ENCODE measurements around the gene SMARCD3. TPM values are rescaled to one million over a fixed set of nuclear protein-coding genes. Genes with fewer than 3 reads are reported as not detected.

SMARCD3 gene
- total RNA-seq, 6 experiments from 2014 or later: 2.4 to 7.3 (median 2.7) TPM

GRCh38 chr7:151260471-151260870 is 12.0 kb upstream of the SMARCD3 start:
- intact Hi-C loops (cut with DNase I): no loop called here
- Histone ChIP-seq H3K4me3 (no peak overlapping the region), H3K36me3 (no peaks in the 10 kb centered on the region), H3K9me3 (no peaks in the 10 kb centered on the region), H3K4me1 (no peaks in the 10 kb centered on the region), H3K27me3 (no peaks in the 10 kb centered on the region), H3K27ac (no peak overlapping the region)
- no peak for DNase-seq
- no CpG with 5 or more reads among the region's 11 CpGs for WGBS (ENCODE audit: insufficient coverage, low coverage, low lambda C conversion rate, missing lambda C conversion rate)
- ATAC-seq: no peak
- TF ChIP-seq POLR2A (IDR thresholded peaks at IDR 0.05) (no peak), CTCF (IDR thresholded peaks at IDR 0.05) (no peak)

GRCh38 chr7:151257990-151258389 is 9.5 kb upstream of the SMARCD3 start:
- 63% methylated on average over 6 of the region's 7 CpGs for WGBS (ENCODE audit: insufficient coverage, low coverage, low lambda C conversion rate, missing lambda C conversion rate)
- ATAC-seq (no peak), DNase-seq (no peak)
- no peak overlapping the region for H3K27ac ChIP-seq
- H3K4me1 ChIP-seq: no peaks in the 10 kb centered on the region
- H3K9me3 ChIP-seq: no peaks in the 10 kb centered on the region
- TF ChIP-seq POLR2A (IDR thresholded peaks at IDR 0.05) (no peak), CTCF (IDR thresholded peaks at IDR 0.05) (no peak)
- H3K36me3 ChIP-seq: no peaks in the 10 kb centered on the region
- intact Hi-C loops (cut with DNase I): no loop called here
- no peaks in the 10 kb centered on the region for H3K27me3 ChIP-seq
- no peak overlapping the region for H3K4me3 ChIP-seq

GRCh38 chr7:151256410-151257045 is 8.0 kb upstream of the SMARCD3 start:
- TF ChIP-seq CTCF (IDR thresholded peaks at IDR 0.05) (no peak), POLR2A (IDR thresholded peaks at IDR 0.05) (no peak)
- ATAC-seq (no peak), DNase-seq (no peak)
- Histone ChIP-seq H3K4me3 (no peak overlapping the region), H3K9me3 (no peaks in the 10 kb centered on the region), H3K4me1 (peaks cover 0 to 3% (median 0%) of the 10 kb centered on the region in 4 donors), H3K27ac (no peak overlapping the region), H3K27me3 (no peaks in the 10 kb centered on the region), H3K36me3 (no peaks in the 10 kb centered on the region)
- 59% methylated on average over 13 of the region's 16 CpGs for WGBS (ENCODE audit: insufficient coverage, low coverage, low lambda C conversion rate, missing lambda C conversion rate)
- intact Hi-C loops (cut with DNase I): no loop called here

- H3K9me3 ChIP-seq: no peaks in the 10 kb centered on the region
- DNase-seq (no peak), ATAC-seq (no peak)
- peaks cover 0 to 3% (median 0%) of the 10 kb centered on the region in 4 donors for H3K4me1 ChIP-seq
- intact Hi-C loops (cut with DNase I): no loop called here
- 64% methylated on average over 6 of the region's 7 CpGs for WGBS (ENCODE audit: insufficient coverage, low coverage, low lambda C conversion rate, missing lambda C conversion rate)
- H3K27me3 ChIP-seq: no peaks in the 10 kb centered on the region
- H3K4me3 ChIP-seq: no peak overlapping the region
- TF ChIP-seq CTCF (IDR thresholded peaks at IDR 0.05) (no peak), POLR2A (IDR thresholded peaks at IDR 0.05) (no peak)
- H3K27ac ChIP-seq: no peak overlapping the region
- no peaks in the 10 kb centered on the region for H3K36me3 ChIP-seq
These were observed 6.9 kb upstream of the SMARCD3 start for GRCh38 chr7:151255390-151255789.
